Measurements from ENCODE around the gene SDF2L1. TPM values are rescaled to one million over a fixed set of nuclear protein-coding genes. Genes with fewer than 3 reads are reported as not detected.

Gene SDF2L1
- total and polyA plus RNA-seq, 9 of the 15 experiments (the other 6 are each of a cell fraction or from before 2014, with no cell fraction given), result 15.1 to 989 (median 124) TPM

- peak overlapping the region in 1 of 2 experiments; percentile 55; a peak in 2 of 4 replicates for H3K9ac ChIP-seq (ENCODE audit: insufficient read depth in 1 of 2, low read depth in 2 of 2, low read length in 2 of 2)
- H3K27me3 ChIP-seq (ENCODE audit: control insufficient read depth in 2 of 2, insufficient read depth in 2 of 2, low read length in 2 of 2), result no peaks in the 10 kb centered on the region
- H3K27ac ChIP-seq (ENCODE audit: extremely low read depth, low read depth, low read length), result no peak overlapping the region
- H3K9me3 ChIP-seq (replicated peaks; ENCODE audit: control insufficient read depth, insufficient read depth, low read depth, low read length), result no peaks in the 10 kb centered on the region
- peaks cover 14% of the 10 kb centered on the region for H4K20me1 ChIP-seq (replicated peaks; ENCODE audit: control insufficient read depth, insufficient read depth, low read length)
- H3K4me1 ChIP-seq (replicated peaks in 1 of 2; ENCODE audit: control insufficient read depth in 2 of 2, insufficient read depth in 2 of 2, low read length in 2 of 2), result peaks cover 0 to 16% of the 10 kb centered on the region in 2 experiments; a peak in 2 of 5 replicates
- no TSS peak for BruUV-seq (replicated peaks)
- FAIRE-seq (no peak), ATAC-seq (peak; percentile 44), DNase-seq (ENCODE audit: extremely low read depth in 1 of 4, low spot score in 3 of 4) (peak in 1 of 4 experiments; percentile 66)
- ChIA-PET POLR2A (interaction anchor here (0.6 to 2.6 kb wide), 13 partner anchors 9 to 180 kb away, joined by 3 to 34 read pairs (median 4); partner anchors contain the start of genes PPIL2 and SDF2L1), CTCF (ENCODE audit: low intra/inter-chr PET ratio) (interaction anchor here (0.6 to 1.1 kb wide), 2 partner anchors 265 to 279 kb away, joined by 3 read pairs; partner anchors contain the start of gene PPM1F)
- H2AFZ ChIP-seq (ENCODE audit: low read depth, low read length), result no peak overlapping the region
- H3K4me2 ChIP-seq (ENCODE audit: insufficient read depth, low read length), result no peak overlapping the region
- intact Hi-C loops (cut with micrococcal nuclease) (no loop called here), in situ Hi-C loops (cut with MboI) (loop anchor here (25.0 kb wide), 1 partner anchor 1336 kb away; no protein-coding TSS in a partner anchor)
- H3K4me3 ChIP-seq, result no peak overlapping the region
- WGBS (ENCODE audit: insufficient coverage, low coverage, missing lambda C conversion rate), result 91% methylated on average over 12 of the region's 12 CpGs
- peaks cover 8% of the 10 kb centered on the region for H3K79me2 ChIP-seq (ENCODE audit: control insufficient read depth, insufficient read depth, low read length)
- peaks cover 77% of the 10 kb centered on the region for H3K36me3 ChIP-seq (ENCODE audit: control insufficient read depth, insufficient read depth, low read length)
- H3K9me1 ChIP-seq (ENCODE audit: control insufficient read depth, insufficient read depth, low read length), result peaks cover 8% of the 10 kb centered on the region
- TF ChIP-seq NFIX (CRISPR knock-in tag; IDR thresholded peaks at IDR 0.05; ENCODE audit: low read depth) (no peak), ZNF311 (CRISPR knock-in tag; IDR thresholded peaks at IDR 0.05) (no peak), RBM25 (IDR thresholded peaks at IDR 0.05; ENCODE audit: low read depth, low read length, severe bottlenecking) (no peak), ZNF551 (CRISPR knock-in tag; IDR thresholded peaks at IDR 0.05) (no peak), CCNT2 (IDR thresholded peaks at IDR 0.05; ENCODE audit: borderline replicate concordance, extremely low read depth, insufficient read length, low read depth, low read length) (no peak), SMAD1 (IDR thresholded peaks at IDR 0.05; ENCODE audit: low read depth, low read length, partially characterized antibody) (peak; percentile 34), IFI16 (CRISPR knock-in tag; IDR thresholded peaks at IDR 0.05) (no peak), ZNF696 (CRISPR knock-in tag; conservative IDR thresholded peaks at IDR 0.05) (no peak), HES1 (IDR thresholded peaks at IDR 0.05; ENCODE audit: low read depth) (no peak), POLR2AphosphoS2 (IDR thresholded peaks at IDR 0.05; ENCODE audit: low read length) (no peak), RBFOX2 (IDR thresholded peaks at IDR 0.05; ENCODE audit: low read depth, low read length) (no peak), PHB (CRISPR knock-in tag; IDR thresholded peaks at IDR 0.05) (no peak), NRF1 (conservative IDR thresholded peaks at IDR 0.05 in 1 of 2, IDR thresholded peaks at IDR 0.05 in 1 of 2) (no peak), ZNF699 (CRISPR knock-in tag; IDR thresholded peaks at IDR 0.05; ENCODE audit: insufficient replicate concordance) (no peak), E2F1 (CRISPR knock-in tag; IDR thresholded peaks at IDR 0.05) (peak; percentile 18; the same call in 1 of the 2 replicates), STAG1 (CRISPR knock-in tag; IDR thresholded peaks at IDR 0.05; ENCODE audit: borderline replicate concordance) (no peak), THAP12 (CRISPR knock-in tag; IDR thresholded peaks at IDR 0.05) (0 out of 2 replicates have a peak, but pooled peaks have one; percentile 21), POLR3G (IDR thresholded peaks at IDR 0.05; ENCODE audit: extremely low read depth, insufficient read length, insufficient replicate concordance) (no peak)
These were observed 31.6 kb downstream of the SDF2L1 start for GRCh38 chr22:21673534-21674321.
